ENCODE results near the gene SART1. TPM values are rescaled to one million over a fixed set of nuclear protein-coding genes. Genes with fewer than 3 reads are reported as not detected.
"Not testable (repeated sequence)": the region's sequence is repeated elsewhere in the genome, so short reads cannot be mapped to it uniquely, and the experiment has no call there.

SART1 gene
- total RNA-seq, 1 donor from 2014 or later = 66.7 TPM

DNA sequence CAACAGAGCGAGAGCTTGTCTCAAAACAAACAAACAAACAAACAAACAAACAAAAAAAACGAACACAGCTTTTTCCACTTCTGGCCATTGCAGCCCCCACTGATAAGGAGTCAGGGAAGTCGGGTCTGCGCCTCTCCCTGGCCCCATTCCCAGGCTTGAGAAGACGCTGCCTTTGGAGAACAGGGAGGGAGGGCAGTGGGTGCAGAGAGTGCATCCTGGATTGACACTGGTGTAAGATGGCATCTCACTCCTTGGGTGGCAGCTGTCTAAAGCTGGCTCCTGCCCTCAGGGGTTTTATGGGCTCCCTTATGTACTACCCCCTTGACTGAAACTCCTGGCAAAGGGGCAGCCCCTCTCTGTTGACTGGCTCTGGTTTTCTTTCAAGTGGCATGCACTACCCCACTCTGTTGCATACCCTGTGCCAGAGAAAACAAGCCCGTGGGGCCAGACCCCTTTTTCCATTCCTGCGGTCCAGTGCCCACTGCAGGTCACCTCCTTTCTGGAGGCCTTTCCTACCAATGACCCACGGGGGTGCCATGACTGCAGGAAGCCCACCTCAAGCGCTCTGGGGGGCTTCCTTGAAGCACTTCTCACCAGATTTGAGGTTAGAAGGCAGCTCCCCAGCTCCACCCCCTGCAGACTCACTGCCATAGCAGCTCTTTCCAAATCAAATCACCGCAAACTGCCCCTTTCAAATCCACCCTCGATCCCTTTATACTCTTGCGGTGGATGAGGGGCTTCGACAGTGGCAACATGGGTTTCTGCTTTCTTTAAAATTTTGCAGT is 29.6 kb upstream of the SART1 start:
- DNase-seq = no peak

DNA sequence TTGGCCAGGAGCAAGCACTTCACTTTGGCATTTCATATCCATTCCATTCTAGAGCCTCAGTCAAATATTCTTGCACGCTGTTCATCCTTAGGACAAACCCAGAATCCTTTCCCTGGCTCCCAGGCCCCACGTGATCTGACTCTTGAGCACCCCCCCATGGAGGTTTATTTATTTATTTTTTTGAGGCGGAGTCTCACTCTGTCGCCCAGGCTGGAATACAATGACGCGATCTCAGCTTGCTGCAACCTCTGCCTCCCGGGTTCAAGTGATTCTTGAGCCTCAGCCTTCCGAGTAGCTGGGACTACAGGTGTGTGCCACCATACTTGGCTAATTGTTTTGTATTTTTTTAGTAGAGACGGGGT is 29.0 kb upstream of the SART1 start:
- no peak for DNase-seq

DNA sequence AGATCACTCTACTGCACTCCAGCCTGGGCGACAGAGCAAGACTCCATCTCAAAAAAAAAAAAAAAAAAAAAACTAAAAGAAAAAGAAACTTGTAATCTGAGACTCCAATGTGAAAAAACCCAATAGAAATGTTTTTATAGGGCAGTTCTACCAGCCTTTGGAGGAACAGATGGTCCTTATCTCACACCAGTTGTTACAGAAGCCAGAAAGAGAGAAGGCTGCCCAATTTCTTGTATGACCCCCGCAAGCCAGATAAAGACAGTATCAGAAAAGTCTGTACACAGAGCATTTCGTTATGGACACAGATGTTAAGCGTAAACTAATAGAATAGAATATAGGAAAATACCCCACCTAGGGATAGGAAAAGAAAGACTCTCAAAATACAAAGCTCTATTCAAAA is 27.5 kb upstream of the SART1 start:
- DNase-seq = peak; percentile 65

DNA sequence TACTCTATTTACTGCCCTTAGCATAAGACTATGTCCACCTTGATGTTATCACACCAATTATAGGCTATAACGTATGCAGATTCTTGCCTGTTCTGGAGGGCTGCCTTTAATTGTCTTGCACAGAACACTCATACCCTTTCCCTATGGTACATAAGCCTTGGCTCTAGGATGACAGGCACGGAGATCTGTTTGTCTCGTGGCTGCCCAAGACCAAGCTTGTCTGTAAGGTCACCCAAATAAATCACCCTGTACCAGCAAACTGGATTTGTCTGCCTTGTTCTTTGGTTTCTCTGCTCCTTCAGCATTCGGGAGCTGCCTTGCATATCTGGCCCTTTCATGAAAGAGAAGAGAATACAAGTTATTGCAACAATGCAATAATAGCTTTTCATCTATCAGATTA is 23.8 kb upstream of the SART1 start:
- no peak for DNase-seq

DNA sequence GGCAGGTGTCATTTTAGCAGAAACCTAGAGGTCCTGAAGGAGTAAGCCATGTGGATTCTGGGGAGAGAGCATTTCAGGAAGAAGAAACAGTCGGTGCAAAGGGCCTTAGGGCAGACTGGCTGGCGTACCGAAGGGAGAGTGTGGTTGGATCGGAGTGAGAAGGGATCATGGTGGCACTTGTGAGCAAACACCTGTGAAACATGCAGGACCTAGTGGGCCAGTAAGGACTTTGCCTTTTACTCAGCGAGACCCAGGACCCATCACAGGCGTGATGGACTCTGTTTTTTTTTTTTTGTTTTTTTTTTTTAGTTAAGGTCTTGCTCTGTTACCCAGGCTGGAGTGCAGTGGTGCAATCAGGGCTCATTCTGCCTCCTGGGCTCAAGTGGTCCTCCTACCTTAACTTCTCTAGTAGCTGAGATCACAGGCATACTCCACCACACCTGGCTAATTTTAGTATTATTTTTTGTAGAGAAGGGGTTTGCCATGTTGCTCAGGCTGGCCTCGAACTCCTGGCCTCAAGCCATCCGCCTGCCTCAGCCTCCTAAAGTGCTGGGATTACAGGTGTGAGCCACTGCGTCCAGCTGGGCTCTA is 19.7 kb upstream of the SART1 start:
- no peak for DNase-seq

DNA sequence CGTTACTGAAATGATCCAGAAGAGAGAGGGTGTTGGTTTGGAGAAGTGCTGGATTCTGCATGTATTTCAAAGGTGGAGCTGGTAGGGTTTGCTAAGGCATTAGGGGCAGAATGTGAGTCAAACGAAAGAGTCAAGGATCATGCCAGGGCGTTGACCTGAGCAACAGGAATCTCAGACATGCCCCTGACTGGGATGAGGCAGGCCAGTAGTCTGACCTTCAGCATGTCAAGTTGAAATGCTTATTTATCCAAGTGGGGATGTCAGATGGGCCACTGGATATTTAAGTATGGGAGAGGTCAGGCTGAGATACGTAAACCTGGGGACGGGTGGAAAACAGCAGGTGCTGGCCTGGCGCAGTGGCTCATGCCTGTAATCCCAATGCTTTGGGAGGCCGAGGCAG is 19.0 kb upstream of the SART1 start:
- no peak for DNase-seq

DNA sequence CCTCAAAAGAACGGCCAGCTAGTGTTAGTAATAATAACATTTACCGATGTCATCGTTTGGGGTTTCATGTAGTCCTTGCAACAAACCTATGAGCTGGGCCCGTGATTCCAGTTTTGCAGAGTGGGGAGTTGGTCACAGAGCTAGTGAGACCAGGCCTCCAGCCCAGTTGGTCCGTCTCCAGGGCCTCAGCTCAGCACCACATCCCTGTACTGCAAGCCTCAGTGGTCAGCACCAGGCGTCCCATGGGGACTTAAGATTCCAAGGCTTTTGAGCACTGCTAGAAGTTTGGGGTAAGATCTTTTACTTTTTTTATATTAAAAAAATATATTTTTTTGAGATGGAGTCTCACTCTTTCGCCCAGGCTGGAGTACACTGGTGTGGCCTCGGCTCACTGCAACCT is 17.3 kb upstream of the SART1 start:
- DNase-seq = no peak

DNA sequence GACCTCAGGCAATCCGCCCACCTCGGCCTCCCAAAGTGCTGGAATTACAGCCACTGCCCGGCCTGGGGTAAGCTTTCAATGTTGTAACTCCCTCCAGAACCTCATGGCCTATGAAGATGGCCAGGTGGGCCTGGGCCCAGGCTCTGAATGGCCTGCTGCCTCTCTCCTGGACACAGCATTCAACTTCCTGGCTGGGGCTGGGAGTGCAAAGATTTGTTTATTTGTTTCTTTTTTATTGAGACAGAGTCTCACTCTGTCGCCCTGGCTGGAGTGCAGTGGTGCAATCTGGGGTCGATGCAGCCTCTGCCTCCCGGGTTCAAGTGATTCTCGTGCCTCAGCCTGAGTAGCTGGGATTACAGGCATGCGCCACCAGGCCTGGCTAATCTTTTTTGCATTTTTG is 16.8 kb upstream of the SART1 start:
- DNase-seq = no peak

DNA sequence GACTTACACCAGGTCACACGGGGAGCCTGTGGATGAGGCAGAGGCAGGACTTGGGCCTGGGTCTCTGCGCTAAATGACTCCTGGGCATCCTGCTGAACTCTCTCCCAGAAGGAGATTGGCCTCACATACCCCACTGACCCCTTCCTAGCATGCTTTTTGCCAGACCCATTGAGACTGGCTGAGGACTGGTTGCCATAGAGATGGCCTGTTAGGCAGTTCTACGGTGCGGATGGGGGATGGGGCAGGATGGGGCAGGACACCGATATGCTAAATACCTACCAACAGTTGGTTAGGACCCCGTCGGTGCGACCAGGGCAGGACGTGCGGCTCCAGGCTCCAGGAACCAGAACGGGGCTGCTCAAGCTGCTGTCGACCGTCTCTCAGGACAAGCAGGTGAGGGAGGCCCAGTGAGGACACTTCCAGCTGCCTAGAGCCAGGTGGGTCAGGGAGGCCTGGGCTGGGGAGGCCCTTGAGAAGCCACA is 16.1 kb upstream of the SART1 start, which contains the start of gene TSGA10IP:
TSS of gene TSGA10IP (plus strand) at position 51 of the 482 bp plus-strand sequence. CDS start at position 247, 196 bp downstream.
- DNase-seq = no peak

DNA sequence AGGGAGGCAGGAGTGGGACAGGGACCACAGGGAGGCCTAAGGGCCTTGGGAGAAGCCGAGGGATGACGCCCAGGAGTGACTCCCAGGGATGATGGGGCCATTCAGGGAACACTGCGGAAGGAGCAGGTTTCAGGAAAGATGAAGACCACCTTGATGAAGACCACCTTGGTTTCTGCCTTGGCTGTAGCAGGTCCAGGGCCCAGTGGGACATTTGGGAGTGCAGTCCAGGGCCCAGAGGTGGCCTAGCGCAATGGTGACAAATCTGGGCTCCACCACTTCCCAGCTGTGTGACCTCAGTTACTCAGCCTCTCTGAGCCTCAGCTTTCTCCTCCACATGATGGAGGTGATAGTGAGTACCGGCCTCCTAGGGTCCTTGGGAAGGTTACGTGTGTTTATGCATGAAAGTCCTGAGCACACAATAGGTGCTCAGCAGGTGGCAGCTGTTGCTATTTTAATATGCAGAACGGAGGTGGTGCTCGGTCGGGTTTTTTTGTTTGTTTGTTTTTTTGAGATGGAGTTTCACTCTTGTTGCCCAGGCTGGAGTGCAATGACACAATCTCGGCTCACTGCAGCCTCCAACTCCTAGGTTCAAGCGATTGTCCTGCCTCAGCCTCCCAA is 15.5 kb upstream of the SART1 start:
- no peak for DNase-seq

DNA sequence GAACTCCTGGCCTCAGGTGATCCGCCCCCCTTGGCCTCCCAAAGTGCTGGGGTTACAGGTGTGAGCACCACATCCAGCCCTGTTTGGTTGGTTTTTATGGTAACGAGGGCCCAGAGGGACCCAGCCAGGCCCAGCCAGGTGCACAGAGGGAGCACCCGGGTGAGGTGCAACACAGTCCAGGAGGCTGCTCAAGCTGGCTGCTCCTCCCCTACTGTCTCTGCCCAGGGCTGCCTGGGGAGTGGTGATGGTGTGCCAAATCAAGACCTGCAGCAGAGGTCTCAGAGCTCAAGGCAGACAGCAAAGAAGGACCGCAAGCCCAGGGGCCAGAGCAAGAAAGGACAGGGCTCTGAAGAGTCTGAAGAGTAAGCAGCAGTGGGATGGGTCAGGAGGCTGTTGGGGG is 14.9 kb upstream of the SART1 start:
- DNase-seq = no peak

DNA sequence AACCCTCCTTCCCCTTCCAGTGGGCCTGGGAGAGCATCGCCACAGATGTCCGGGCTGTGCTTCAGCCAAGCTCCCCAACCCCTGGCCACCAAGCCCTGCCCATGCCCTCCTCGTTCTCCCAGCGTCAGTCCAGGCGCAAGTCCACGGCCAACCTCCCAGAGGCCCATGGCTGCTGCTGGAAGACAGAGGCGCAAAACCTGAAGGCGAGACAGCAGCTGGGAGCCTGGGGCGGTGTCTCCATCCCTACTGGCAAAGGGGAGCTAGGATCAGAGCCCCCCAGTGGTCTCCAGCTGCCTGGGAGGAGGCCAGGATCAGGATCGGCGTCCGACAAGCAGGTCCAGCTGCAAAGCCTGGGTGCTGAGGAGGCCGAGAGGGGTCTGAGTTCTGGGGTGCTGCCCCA is 14.4 kb upstream of the SART1 start:
- DNase-seq = peak; percentile 7

DNA sequence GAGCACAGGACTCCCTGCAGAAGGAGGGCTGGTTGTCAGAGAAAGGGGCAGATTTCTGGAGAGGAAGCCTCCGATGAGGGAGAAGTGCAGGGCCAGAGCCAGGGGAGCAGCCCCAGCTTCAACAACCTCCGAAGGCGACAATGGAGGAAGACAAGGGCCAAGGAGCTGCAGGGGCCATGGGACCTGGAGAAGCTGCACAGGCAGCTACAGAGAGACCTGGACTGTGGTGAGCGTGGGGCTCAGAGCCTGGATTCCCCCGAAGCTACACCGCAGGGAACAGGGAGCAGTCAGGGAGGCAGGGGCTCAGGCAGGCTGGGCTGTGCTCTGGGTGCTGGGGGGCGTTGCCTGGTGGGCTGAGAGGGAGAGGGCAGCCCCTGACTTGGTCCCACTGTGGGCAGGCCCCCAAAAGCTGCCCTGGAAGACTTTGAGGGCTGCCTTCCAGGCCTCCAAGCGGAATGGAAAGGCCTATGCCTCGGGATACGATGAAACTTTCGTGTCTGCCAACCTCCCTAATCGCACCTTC is 13.9 kb upstream of the SART1 start:
- no peak for DNase-seq

DNA sequence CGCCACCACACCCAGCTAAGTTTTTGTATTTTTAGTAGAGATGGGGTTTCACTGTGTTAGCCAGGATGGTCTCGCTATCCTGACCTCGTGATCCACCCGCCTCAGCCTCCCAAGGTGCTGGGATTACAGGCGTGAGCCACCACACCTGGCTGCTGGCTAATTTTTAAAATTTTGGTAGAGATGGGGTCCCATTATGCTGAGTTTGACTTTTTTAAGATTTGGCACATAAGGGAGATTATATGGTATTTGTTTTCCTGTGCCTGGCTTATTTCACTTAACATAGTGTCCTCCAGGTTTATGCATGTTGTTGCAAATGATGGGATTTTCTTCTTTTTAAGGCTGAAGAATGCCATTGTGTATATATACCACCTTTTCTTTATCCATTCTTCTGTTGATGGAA is 10.8 kb upstream of the SART1 start:
- DNase-seq = not testable (repeated sequence)

DNA sequence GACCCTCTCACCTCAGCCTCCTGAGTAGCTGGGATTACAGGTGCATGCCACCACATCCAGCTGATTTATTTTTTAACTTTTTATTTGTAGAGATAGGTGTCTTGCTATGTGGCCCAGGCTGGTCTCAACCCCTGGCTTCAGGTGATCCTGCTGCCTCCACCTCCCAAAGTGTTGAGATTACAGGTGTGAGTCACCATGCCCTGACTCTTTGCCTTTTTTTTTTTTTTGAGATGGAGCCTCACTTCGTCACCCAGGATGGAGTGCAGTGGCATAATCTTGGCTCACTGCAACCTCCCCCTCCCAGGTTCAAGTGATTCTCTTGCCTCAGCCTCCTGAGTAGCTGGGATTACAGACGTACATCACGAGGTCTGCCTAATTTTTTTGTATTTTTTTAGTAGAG is 9.9 kb upstream of the SART1 start:
- not testable (repeated sequence) for DNase-seq

DNA sequence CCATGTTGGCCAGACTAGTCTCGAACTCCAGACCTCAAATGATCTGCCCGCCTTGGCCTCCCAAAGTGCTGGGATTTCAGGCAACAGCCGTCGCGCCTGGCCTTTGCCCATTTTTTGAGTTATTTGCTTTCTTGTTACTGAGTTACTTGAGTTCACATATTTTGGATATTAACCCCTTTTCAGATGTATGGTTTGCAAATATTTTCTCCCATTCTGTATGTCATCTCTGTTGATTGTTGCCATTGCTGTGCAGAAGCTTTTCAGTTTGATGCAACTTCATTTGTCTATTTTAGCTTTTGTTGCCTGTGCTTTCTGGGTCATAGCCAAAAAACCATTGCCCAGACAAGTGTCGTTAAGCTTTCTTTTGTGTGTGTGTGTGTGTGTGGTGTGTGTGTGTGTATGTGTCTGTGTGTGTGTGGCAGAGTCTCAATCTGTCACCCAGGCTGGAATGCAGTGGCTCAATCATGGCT is 9.4 kb upstream of the SART1 start:
- peak; percentile 21 for DNase-seq

DNA sequence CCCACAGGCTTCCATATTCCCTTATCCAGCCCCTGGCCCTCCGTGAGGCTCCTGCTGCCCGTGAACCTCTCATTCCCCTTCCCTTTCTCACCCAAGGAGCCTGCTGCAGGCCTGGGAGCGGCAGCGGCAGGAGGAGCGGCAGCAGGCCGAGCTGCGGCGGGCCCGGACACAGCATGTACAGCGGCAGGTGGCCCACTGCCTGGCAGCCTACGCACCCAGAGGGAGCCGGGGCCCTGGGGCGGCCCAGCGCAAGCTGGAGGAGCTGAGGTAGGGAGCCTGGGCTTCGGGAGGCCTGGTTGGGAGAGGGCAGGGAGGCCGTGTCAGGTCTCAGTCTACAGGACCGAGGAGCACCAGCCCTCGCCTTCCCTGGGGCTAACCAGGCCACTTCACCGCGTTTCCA is 8.1 kb upstream of the SART1 start:
- no peak for DNase-seq

DNA sequence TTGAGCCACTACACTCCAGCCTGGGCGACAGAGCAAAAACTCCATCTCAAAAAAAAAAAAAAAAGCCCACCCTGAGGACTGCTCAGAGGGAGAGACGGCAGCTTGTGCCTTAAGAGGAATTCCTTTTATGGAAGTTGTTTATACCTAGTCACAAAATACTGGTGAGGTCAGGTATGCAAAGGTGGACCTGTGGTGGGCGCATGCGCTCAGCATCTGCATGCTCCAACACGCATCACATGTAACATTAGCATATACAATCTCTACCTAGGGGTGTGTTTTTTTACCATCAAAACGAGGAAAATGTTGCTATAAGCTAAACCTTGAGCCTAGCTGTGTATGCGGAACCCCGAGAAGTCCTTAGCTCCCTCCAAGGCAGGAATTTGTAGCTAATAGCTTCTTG is 6.8 kb upstream of the SART1 start:
- peak; percentile 17 for DNase-seq

DNA sequence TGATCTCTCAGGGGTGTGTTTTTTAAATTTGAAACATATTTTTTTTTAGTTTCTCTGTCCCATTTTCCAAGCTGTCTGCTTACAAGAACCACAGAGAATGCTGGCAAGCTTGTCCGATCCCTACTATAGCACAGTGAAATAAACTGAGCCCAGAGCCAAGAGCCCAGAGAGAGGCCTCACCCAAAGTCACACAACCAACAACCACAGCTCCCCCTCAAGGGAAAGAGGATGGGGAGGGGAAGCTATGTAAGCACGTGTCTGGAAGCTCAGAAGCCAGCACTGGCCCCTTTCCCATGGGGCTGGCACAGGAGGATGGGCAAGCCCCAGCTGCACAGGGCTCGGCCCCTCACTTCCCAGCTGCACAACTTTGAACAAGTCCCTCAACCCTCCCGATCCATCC is 3.2 kb upstream of the SART1 start:
- DNase-seq = no peak

DNA sequence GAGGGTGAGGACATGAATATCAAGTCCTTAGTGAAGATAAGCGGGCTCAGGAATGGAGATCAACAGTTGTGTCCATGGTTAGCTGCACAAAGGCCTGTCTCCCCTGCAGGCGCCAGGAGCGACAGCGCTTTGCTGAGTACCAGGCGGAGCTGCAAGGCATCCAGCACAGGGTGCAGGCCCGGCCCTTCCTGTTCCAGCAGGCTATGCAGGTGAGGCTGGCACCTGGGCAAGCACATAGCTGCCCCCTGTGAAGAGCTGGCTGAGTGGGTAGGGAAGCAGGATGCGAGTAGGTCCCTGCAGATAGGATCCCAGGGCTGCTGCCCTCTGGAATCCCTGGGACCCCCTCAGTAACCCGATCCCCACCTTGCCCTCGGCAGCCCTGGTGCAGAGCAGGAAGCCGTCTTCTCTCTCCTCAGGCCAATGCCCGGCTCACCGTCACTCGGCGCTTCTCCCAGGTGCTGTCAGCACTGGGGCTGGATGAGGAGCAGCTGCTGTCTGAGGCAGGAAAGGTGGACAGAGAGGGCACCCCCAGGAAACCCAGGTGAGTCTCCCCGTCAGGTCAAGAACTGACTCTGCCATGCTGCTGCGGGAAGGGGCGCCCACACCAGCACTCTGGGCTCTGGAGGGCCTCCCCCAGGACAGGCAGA is 2.6 kb upstream of the SART1 start:
- no peak for DNase-seq

DNA sequence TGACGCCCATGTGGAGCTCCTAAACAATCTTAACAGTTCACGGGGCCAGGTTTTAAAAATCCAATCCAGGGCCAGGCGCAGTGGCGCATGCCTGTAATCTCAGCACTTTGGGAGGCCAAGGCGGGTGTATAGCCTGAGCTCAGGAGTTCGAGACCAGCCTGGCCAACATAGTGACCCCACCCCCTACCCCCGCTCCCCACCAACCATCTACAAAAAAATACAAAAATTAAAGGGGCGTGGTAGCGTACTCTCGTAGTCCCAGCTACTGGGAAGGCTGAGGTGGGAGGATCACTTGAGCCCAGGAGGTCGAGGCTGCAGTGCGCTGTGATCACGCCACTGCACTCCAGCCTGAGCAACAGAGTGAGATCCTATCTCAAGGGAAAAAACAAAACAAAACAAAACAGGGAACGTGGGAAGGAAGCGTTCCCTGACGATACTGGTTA is 689 bp upstream of the SART1 start:
- DNase-seq = no peak

DNA sequence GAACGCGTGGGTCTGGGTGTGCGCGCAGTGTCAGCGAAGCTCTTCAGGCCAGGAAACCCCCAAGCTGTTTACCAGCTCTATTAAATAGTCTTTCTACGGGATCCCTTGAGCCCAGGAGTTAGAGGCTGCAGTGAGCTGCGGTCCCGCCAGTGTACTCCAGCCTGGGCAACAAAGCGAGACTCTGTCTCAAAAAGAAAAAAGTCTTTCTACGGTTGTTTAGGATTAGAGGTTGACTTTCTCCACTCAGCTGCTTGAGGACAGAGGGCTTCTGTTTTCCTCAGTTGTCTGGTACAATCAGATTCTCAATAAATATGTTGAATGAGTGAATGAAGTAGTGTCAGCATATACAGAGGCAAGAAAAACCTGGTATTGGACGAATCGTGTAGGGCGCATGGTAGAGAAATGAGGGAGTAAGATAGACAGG is 619 bp downstream of the SART1 start:
- peak; percentile 21 for DNase-seq

DNA sequence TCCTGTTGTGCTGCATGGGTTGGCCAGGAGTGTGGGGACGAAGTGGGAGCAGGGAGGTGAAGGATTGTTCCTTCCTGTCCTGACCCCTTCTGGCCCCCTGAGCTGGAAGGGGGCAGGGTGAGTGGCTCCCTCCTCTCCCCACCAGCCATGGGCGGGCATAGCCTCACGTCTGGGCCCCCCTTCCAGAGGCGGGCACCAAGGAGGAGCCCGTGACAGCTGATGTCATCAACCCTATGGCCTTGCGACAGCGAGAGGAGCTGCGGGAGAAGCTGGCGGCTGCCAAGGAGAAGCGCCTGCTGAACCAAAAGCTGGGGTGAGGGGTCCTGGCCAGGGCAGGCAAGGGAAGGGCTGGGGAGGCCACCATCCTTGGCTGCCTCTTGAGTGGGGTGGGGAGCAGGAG is 3.4 kb downstream of the SART1 start:
- no peak for DNase-seq
